ENCODE measurements around the gene PTBP1. TPM values are rescaled to one million over a fixed set of nuclear protein-coding genes. Genes with fewer than 3 reads are reported as not detected.

The PTBP1 gene
- total RNA-seq, 1 experiment from 2014 or later, result 712 TPM

GRCh38 chr19:812049-812746 lies 14.9 kb downstream of the PTBP1 start:
- Histone ChIP-seq H2BK5ac (ENCODE audit: insufficient read length, low read length) (no peak overlapping the region), H2BK120ac (ENCODE audit: low read depth, low read length, poor library complexity, severe bottlenecking) (no peak overlapping the region), H2BK12ac (ENCODE audit: insufficient read length, low read depth, low read length) (no peak overlapping the region), H2AK5ac (ENCODE audit: insufficient read length, low read length) (no peak overlapping the region), H2AFZ (ENCODE audit: low read length) (no peak overlapping the region), H3K18ac (ENCODE audit: insufficient read length, low read depth, low read length) (no peak overlapping the region), H3K14ac (ENCODE audit: insufficient read depth, low read length) (no peak overlapping the region), H3K27ac (ENCODE audit: insufficient read length, low read depth, low read length) (no peak overlapping the region), H3K23ac (ENCODE audit: insufficient read length, low read depth, low read length) (no peak overlapping the region), H3K4me1 (ENCODE audit: insufficient read depth, low read length) (no peaks in the 10 kb centered on the region), H3T11ph (ENCODE audit: low read length) (no peak overlapping the region), H3K9me3 (ENCODE audit: control insufficient read depth, low read depth, low read length) (no peaks in the 10 kb centered on the region), H3K4me2 (ENCODE audit: insufficient read depth, insufficient read length, low read length) (no peak overlapping the region), H2BK15ac (ENCODE audit: low read depth, low read length) (no peak overlapping the region), H3K27me3 (ENCODE audit: insufficient read depth, low read length) (no peaks in the 10 kb centered on the region), H4K8ac (replicated peaks; ENCODE audit: insufficient read length, low read depth, low read length) (no peak overlapping the region), H4K91ac (ENCODE audit: insufficient read length, low read depth, low read length) (no peak overlapping the region), H3K79me2 (ENCODE audit: insufficient read depth, low read length) (no peaks in the 10 kb centered on the region), H3K9ac (ENCODE audit: extremely low read depth, insufficient read length, low read length) (no peak overlapping the region), H4K20me1 (ENCODE audit: control insufficient read depth, insufficient read depth, insufficient read length) (no peaks in the 10 kb centered on the region), H3K56ac (ENCODE audit: insufficient read length, low read depth, low read length) (no peak overlapping the region), H3K4ac (ENCODE audit: low read depth, low read length) (no peak overlapping the region), H2BK20ac (ENCODE audit: low read depth, low read length, poor library complexity, severe bottlenecking) (no peak overlapping the region), H3K23me2 (ENCODE audit: insufficient read length, low read depth, low read length, poor library complexity, severe bottlenecking) (no peaks in the 10 kb centered on the region), H4K5ac (ENCODE audit: insufficient read length, low read depth, low read length) (no peak overlapping the region), H3K79me1 (ENCODE audit: insufficient read depth, low read depth, low read length, poor library complexity, severe bottlenecking) (no peaks in the 10 kb centered on the region)
- no CpG with 5 or more reads among the region's 80 CpGs for WGBS (ENCODE audit: extremely low coverage, insufficient read length, low lambda C conversion rate)
- TF ChIP-seq CTCF (conservative IDR thresholded peaks at IDR 0.05), result no peak
- peaks cover 39 to 65% (median 62%) of the 10 kb centered on the region in 3 experiments for H3K36me3 Mint-ChIP-seq (ENCODE audit: insufficient read depth in 1 of 3, low read depth in 3 of 3)
- H3K4me3 Mint-ChIP-seq, result no peak overlapping the region
- H3K27me3 Mint-ChIP-seq (ENCODE audit: low read depth), result peaks cover 3% of the 10 kb centered on the region; the same call in 1 of the 2 replicates
- no peak for DNase-seq
- H3K27ac Mint-ChIP-seq, result no peak overlapping the region; a peak in 2 of 7 replicates
- no peaks in the 10 kb centered on the region; a peak in 2 of 5 replicates for H3K9me3 Mint-ChIP-seq
- H3K4me1 Mint-ChIP-seq, result 0 out of 4 replicates have a peak, but pooled peaks cover 0 to 3% of the 10 kb centered on the region in 2 experiments

Data from H9 (cell line).